CD4-positive, alpha-beta T cell treated with Interleukin-6 for 4 hours (primary cell): ENCODE data around the gene HBM.
"Not testable (repeated sequence)": the region's sequence is repeated elsewhere in the genome, so short reads cannot be mapped to it uniquely, and the experiment has no call there.

Source experiments
- DNase-seq: peaks from one replicate; pipeline ENCODE4 v3.0.0-alpha.2; 2020; ENCODE audit warnings: mixed read lengths

Gene HBM

GRCh38 chr16:170088-170507, 4.3 kb downstream of the HBM start:
- DNase-seq: not testable (repeated sequence)

- no peak for DNase-seq
Measured at GRCh38 chr16:170788-171187, 5.0 kb downstream of the HBM start.

GRCh38 chr16:172374-172941, 6.7 kb downstream of the HBM start, which contains the start of gene HBA2:
TSS of gene HBA2 (plus strand) at chr16:172876. CDS start at chr16:172913, 37 bp downstream.
- not testable (repeated sequence) for DNase-seq

- not testable (repeated sequence) for DNase-seq
Measured at GRCh38 chr16:173211-173854, 7.6 kb downstream of the HBM start.

GRCh38 chr16:173928-174769, 8.4 kb downstream of the HBM start:
- DNase-seq: not testable (repeated sequence)

- no peak for DNase-seq
Measured at GRCh38 chr16:175011-175949, 9.5 kb downstream of the HBM start.

GRCh38 chr16:176006-176405, 10.2 kb downstream of the HBM start:
- DNase-seq: not testable (repeated sequence)

- DNase-seq: not testable (repeated sequence)
Measured at GRCh38 chr16:176477-177382, 11.0 kb downstream of the HBM start, which contains the start of gene HBA1. TSS of gene HBA1 (plus strand) at chr16:176680. CDS start at chr16:176717, 37 bp downstream.

- DNase-seq: no peak
Measured at GRCh38 chr16:177394-177822, 11.6 kb downstream of the HBM start.

GRCh38 chr16:177981-178667, 12.3 kb downstream of the HBM start:
- no peak for DNase-seq

GRCh38 chr16:178668-179015, 12.9 kb downstream of the HBM start:
- DNase-seq: no peak

- no peak for DNase-seq
Measured at GRCh38 chr16:179211-180092, 13.7 kb downstream of the HBM start.

GRCh38 chr16:180101-180675, 14.4 kb downstream of the HBM start, which contains the start of gene HBQ1:
TSS of gene HBQ1 (plus strand) at chr16:180459. CDS start at chr16:180487, 28 bp downstream.
- DNase-seq: peak; percentile 47

GRCh38 chr16:180681-181564, 15.1 kb downstream of the HBM start:
- DNase-seq: peak; percentile 86

GRCh38 chr16:181565-182021, 15.8 kb downstream of the HBM start:
- no peak for DNase-seq

- no peak for DNase-seq
Measured at GRCh38 chr16:183005-183404, 17.2 kb downstream of the HBM start.

GRCh38 chr16:185213-185612, 19.4 kb downstream of the HBM start:
- DNase-seq: no peak

GRCh38 chr16:185691-186090, 19.9 kb downstream of the HBM start:
- DNase-seq: no peak
